Cardiac fibroblast (primary cell): ENCODE results near the gene EFCAB10.

Experiments
- DNase-seq, 2 donors: peaks; one replicate each; pipeline versions ENCODE4 v3.0.0 to v3.0.0-alpha.2; 2010; ENCODE audit warnings: low read depth in 2 of 2
- H3K4me3 ChIP-seq, 2 donors: replicated peaks in 1 of 2; 1 replicate in 1 of 2; 2 replicates in 1 of 2; pipeline ENCODE4 v1.5.1; 2011; ENCODE audit warnings: low read depth in 2 of 2, low read length in 2 of 2, mild to moderate bottlenecking in 2 of 2, moderate library complexity in 1 of 2
- CTCF ChIP-seq: IDR thresholded peaks from one replicate; pipeline ENCODE4 v1.5.1; 2011; ENCODE audit warnings: low read depth, mild to moderate bottlenecking, low read length, inconsistent platforms

The EFCAB10 gene

GRCh38 chr7:105585850-105586500 is 4.7 kb upstream of the EFCAB10 start:
- TF ChIP-seq CTCF = no peak
- no peak for DNase-seq
- H3K4me3 ChIP-seq = no peak overlapping the region

GRCh38 chr7:105584165-105584564 is 2.9 kb upstream of the EFCAB10 start:
- no peak for TF ChIP-seq CTCF
- DNase-seq = no peak
- H3K4me3 ChIP-seq = no peak overlapping the region

GRCh38 chr7:105583061-105583460 is 1.8 kb upstream of the EFCAB10 start:
- TF ChIP-seq CTCF = no peak
- no peak overlapping the region for H3K4me3 ChIP-seq
- DNase-seq = no peak

GRCh38 chr7:105580022-105580740 is 1.1 kb downstream of the EFCAB10 start:
- H3K4me3 ChIP-seq = no peak overlapping the region
- DNase-seq = no peak
- no peak for TF ChIP-seq CTCF

GRCh38 chr7:105578496-105578895 is 2.8 kb downstream of the EFCAB10 start:
- no peak for TF ChIP-seq CTCF
- peak; percentile 5 to 22 for DNase-seq

GRCh38 chr7:105577251-105577650 is 4.0 kb downstream of the EFCAB10 start:
- no peak for TF ChIP-seq CTCF
- no peak for DNase-seq
- H3K4me3 ChIP-seq = no peak overlapping the region

More at GRCh38 chr7:105578496-105578895, 2.8 kb downstream of the EFCAB10 start:
- H3K4me3 ChIP-seq = no peak overlapping the region
